ENCODE results near the gene NSUN7.

NSUN7 gene

DNA sequence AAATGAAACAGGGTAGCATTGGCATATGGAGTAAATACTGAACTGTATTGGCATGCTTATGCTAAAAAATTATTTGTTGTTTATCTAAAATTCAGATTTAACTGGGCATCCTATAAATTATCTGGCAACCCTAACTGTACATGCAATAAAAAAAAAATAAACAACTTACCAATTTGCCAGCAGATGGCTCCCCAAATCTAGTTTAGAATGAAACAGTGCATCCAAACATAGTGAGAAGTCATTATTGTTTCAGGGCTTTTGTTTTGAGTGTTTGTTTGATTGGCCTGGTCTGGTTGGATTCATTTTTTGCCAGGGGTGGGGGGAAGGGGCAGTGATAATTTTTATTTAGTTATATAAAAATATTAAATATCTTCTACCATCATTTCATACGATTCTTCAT, 12.8 kb upstream of the NSUN7 start:
- no peak for DNase-seq (ENCODE audit: low read depth, low spot score)

GRCh38 chr4:40737879-40738278, 11.9 kb upstream of the NSUN7 start:
- no peak for DNase-seq (ENCODE audit: low read depth, low spot score)

GRCh38 chr4:40739347-40739746, 10.4 kb upstream of the NSUN7 start:
- no peak for DNase-seq (ENCODE audit: low read depth, low spot score)

DNA sequence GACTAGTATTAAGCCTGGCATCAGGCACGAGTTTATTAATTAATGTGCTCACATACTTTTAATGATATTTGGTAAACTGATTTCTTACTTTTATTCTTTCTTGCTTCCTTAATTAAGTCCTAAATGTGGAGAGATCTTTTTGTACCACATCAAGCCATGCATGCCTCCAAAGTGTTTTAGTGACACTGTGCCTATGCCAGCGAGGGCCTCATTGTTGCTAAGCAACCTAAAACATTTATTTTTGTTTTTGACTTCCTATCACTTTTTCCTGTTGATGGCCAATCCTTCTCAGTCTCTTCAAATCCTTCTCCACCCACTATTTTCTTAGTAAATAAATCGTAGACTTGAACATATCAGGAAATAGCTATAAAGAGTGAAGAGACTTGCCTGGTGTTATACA, 5.5 kb upstream of the NSUN7 start:
- no peak for DNase-seq (ENCODE audit: low read depth, low spot score)

- DNase-seq (ENCODE audit: low read depth, low spot score): no peak
Measured at GRCh38 chr4:40745285-40745984, 4.3 kb upstream of the NSUN7 start.

DNA sequence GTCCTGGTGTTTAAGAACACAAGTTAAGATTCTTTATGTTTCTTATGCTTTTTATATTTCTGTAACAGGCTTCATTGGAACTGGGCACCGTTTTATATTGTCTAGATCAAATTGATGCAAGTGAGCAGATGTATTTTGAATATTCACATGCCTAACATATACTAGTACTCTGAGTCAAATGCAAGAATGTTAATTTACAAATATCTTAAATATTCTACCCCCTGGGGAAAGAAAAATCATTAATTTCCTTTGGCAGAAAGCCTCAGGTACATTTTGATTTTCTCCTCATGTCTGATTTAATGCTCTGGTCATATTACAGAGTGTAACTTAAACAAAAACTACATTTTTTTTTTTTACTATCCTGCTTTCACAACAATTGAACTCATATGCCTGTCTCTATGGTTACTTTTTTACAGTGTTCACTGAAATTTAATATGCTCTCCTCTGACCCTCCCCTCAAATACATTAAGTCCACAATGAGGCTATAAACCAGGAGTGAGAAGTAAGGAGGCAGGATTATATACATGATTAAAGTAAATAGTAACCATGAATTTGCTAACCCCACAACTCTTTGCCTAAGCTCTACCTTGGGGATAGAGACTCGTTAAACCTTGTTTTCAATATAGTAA, 2.4 kb upstream of the NSUN7 start:
- DNase-seq (ENCODE audit: low read depth, low spot score): no peak

DNA sequence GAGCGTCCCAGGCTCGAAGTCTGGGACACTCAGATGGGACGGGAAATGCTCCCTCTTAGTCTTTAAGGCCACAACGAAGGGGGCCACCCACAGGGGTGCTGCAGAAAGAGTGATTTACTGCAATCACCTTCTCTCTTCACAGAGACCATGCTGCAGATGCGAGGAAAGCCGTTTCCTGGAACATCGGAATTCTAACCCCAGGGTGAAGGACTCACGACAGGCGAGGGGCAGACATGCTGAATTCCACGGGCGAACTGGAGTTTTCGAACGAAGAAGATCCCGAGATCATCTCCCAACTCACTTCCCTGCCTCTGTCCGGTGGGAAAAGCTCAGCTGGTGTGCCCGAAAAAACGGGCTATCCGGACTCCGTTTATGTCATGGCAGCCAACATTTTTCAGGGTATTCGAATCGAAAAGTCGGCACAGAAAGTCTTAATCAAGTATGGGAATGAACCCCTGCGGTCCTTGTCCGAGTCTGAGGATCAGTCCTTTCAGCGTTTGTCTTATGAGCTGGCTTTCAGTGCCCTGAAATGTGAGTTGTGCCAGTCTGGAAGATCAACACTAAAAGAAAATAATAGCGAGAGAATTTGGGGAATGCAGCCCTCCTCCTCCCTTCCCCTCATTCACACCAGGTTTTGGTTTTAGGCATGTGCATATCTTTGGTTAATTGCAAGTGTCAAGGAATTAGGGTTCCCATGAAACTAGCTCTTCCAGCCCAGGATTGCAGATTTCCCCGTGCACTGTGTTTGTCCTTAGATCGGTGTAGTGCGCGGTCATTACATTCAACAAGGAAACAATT, 905 bp downstream of the NSUN7 start:
- DNase-seq (ENCODE audit: low read depth, low spot score): peak; percentile 61

DNA sequence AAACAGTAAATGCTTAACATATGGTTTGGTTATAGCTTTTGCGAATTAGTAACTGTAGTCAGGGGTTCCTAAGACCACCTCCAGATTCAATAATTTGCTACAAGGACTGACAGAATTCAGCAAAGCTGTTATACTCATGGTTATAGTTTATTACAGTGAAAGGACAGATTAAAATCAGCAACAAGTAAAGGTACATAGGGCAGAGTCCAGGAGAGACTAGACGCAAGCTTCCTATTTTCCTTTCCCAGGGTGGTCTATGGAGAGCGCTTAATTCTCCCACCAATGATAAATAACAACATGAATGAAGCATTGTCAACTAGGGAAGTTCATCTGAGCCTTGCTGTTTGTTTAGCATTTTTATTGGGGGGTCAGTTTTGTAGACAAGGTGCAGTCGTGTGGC, 5.9 kb downstream of the NSUN7 start:
- DNase-seq (ENCODE audit: low read depth, low spot score): no peak

DNA sequence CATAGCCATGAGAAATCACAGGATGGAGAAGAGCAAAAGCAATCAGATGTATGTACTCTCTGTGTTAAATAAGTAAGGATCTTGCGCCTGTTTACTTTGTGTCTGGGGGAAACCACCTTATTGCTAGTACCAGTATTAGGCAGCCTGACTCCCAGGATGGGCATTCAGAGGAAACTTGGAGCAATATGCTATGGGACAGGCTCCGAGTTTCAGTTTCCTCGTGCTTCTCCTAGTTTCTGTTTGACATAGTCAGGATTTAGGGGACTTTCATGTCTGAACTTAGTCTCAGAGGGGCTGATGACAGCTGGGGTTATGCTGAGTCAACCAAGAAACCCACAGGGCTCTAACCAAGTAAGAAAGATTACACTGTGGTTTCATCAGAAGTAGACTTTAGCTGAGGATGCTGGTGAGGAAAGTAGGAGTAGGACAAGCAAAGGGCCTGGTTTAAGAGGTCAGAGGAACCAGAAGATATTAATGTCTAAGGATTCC, 13.5 kb downstream of the NSUN7 start:
- no peak for DNase-seq (ENCODE audit: low read depth, low spot score)

GRCh38 chr4:40769266-40769665, 19.5 kb downstream of the NSUN7 start:
- no peak for DNase-seq (ENCODE audit: low read depth, low spot score)

- no peak for DNase-seq (ENCODE audit: low read depth, low spot score)
Measured at GRCh38 chr4:40778090-40778489, 28.3 kb downstream of the NSUN7 start.

DNA sequence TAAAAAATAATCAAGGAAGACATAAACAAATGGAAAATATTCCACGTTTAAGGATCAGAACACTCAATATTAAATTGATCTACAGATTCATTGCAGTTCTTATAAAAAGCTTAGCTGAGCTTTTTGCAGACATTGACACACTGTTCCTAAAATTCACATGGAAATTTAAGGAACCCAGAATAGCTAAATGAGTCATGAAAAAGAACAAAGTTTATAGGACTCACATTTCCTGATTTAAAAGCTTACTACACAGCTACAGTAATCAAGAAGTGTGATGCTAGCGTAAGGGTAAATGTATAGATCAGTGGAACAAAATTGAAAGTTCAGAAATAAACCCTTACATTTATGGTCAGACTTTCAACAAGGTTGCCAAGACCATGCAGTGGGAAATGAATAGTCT, 33.1 kb downstream of the NSUN7 start:
- no peak for DNase-seq (ENCODE audit: low read depth, low spot score)

DNA sequence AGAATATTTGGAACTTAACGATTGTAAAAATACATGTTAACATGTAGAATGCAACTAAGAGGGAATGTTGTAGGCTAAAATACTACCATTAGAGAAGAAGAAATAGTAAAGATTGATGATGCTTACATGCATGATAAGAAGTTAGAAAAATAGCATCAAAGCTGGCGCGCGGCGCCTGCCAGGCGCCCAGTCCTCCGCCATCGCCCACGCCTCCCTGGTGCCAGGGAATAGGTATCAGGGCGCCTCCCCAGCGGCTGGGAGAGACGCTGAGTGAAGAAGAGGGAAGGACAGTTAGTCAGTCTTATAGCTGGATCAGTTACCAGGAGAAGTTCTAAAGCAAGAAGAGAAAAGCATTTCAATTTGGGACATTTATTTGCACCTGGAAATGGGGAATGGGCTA, 36.0 kb downstream of the NSUN7 start:
- DNase-seq (ENCODE audit: low read depth, low spot score): no peak

DNA sequence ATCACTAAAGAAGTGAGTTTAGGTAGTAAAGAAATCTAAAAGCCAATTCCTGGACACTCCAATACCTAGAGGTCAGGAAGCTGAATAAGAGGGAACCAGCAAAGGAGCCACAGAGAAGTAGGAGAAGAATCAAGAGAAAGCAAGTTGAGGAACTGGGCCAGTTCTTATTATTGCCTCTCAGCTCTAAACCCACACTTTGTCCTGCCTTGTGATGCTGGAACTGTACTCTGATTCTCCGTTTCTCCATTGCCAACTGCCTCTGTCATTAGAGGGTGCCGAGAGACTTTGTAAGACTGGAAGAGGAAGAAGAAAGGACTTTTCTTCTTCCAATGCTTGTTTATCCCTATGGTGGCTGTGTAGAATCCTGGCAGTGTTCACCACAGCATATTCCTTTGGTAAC, 38.6 kb downstream of the NSUN7 start:
- DNase-seq (ENCODE audit: low read depth, low spot score): no peak

DNA sequence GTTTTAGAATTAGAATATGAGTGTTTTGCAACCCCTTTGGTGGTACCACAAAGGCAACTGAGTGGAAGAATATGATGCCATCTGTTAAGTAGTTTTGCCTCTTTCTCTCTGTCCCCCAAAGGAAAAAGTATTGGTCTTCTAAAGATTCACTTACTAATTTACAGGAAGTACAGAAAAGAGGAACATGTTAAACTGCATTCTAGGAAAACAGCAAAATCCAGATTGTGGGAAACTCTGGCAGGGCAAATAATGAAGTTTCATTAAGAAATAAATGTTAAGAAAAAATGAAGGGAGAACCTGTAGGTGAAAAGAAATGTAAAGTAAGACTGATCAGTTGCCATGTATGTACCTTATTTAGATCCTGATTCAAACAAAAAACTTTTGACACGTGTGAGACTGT, 39.3 kb downstream of the NSUN7 start:
- DNase-seq (ENCODE audit: low read depth, low spot score): no peak

DNA sequence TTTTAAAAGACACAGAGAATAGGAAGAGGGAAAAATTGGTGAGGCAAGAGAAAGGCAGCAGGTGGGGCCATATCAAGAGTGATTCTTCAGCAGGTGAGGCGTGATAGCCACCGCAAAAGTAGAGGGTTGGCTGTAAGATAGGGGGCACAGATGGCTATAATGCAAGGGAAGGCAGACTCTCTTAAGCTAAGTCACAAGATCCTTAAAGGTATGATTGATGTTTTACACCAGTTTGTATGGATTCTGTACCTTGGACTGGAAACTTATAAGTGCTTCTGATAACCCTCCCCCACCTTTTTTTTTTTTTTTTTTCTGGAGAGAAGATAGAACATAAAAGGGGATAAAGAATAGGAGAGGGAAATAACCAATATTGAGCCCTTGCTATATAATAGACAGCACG, 40.0 kb downstream of the NSUN7 start:
- DNase-seq (ENCODE audit: low read depth, low spot score): no peak

DNA sequence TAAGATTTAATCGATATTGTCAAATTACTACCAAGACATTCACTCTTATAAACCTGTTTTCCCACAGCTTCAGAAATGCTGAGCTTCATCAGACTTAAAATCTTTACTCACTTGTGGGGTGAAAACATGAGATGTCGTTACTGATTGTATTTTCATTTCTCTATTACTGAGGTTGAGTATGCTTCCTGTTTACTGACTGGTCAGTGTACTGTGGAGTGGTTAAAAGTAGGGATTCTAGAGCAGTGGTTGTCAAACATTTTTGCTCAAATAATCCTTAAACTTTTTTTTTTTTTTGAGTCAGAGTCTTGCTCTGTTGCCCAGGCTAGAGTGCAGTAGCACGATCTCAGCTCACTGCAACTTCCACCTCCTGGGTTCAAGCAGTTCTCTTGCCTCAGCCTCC, 50.3 kb downstream of the NSUN7 start:
- no peak for DNase-seq (ENCODE audit: low read depth, low spot score)

- DNase-seq (ENCODE audit: low read depth, low spot score): no peak
Measured at GRCh38 chr4:40804598-40804997, 54.8 kb downstream of the NSUN7 start.

DNA sequence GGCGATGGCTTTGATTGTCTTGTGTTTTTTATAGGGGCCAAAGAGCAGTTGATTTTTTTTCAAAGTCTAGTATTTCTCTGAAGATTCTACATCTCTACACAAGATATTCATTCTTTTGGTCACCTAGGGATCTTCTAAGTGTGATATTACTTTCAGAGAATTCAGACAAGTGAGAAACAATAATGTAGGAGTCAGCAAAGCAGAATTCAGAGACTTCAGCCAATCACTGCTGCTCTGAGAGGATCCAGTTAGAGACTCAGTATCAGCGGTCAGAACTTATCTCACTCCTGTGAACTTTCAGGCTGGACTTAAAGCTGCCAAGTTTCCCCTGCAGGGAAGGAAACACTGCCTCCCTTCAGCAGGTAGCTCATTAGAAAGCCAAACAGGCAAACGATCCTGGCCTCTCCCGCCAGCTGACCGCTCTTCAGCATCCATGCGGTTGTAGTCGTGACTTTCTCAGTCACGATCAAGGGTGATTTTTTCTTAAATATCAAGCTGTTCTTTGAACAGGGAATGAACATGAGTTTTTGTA, 59.2 kb downstream of the NSUN7 start:
- DNase-seq (ENCODE audit: low read depth, low spot score): peak; percentile 17

- no peak for DNase-seq (ENCODE audit: low read depth, low spot score)
Measured at GRCh38 chr4:40811956-40812355, 62.2 kb downstream of the NSUN7 start.

DNA sequence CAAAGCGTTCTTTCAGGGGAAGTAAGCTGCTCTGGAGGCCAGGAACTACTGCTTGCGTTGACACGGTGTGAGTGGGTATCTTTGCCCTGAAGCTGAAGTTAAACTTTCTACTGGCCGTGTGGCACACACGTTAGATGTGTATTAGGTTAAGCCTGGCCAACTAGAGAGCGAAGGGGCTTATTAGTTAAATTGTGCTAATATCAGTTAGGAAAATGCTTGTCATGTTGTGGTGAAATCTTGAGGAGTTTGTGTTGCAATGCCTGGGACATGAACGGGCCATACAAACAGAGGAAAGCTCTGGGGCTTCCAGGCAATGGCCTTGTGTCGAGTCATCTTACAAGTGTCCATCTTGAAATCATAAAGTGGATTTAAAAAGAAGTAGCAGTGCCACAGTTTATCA, 62.6 kb downstream of the NSUN7 start:
- no peak for DNase-seq (ENCODE audit: low read depth, low spot score)

DNA sequence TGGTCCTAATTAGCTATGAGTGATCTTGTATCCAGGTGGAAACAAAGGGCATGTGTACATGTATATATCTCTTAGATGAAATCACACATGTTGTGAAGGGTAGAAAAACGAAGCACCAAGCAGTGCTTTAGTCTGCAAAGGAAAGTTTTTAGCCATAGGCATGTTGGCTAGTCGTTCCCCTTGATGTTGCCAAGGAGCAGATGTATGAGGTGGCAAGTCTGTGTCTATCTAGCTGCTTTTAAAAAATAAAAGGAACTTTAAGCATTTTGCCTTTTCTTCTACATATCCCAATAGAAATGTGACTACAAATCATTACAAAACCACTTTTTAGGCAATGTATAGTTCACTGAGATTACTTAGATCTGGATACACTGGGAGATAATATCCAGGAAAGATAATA, 63.1 kb downstream of the NSUN7 start:
- DNase-seq (ENCODE audit: low read depth, low spot score): no peak
